Measurements from ENCODE around the gene KL. TPM values are rescaled to one million over a fixed set of nuclear protein-coding genes. Genes with fewer than 3 reads are reported as not detected.

KL gene
- total RNA-seq, 4 donors from 2014 or later = 0.34 to 2.8 (median 1.8) TPM

DNA sequence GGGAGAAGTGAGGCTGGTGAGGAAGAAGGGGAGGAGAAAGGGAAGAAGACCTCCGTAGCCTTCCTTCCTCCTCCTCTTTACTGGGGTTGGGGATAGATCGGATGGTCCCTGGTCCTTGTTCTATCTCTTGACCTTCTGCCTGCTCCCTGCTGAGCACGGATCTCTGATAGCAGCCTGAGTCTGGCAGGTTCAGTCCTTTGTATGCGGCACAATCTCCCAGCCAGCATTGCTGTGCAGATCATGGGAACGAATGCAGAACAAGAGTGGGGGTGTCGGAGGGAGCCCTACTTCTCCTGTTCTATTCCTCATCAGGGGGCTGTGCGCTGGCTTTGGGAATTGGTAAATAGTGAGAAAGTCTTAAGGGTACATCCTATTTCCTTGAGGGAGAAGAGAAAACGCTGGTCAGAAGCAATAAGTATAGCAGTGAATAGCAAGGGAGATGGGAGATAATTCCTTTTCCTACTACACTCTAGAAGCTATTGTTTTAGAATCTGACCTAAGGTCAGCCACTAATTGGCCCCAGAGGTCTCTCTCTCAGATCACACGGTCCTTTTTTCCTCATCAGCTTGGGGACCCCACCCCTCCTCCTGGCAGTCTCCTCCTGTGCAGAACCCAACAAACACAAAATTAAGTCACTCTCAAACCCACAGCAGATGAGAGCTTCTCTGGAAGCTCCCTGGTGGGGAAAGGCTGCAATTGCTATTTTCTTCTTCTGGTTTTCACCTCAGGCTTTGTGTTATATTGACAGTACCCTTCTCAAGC lies 41.0 kb downstream of the KL start:
- no peak overlapping the region for H3K4me3 ChIP-seq (ENCODE audit: low read depth, poor library complexity, severe bottlenecking)
- peak in 1 of 2 donors; percentile 29 for DNase-seq (ENCODE audit: low spot score in 2 of 2)
- TF ChIP-seq POLR2A (IDR thresholded peaks at IDR 0.05) = no peak
- TF ChIP-seq, protein P1, sequence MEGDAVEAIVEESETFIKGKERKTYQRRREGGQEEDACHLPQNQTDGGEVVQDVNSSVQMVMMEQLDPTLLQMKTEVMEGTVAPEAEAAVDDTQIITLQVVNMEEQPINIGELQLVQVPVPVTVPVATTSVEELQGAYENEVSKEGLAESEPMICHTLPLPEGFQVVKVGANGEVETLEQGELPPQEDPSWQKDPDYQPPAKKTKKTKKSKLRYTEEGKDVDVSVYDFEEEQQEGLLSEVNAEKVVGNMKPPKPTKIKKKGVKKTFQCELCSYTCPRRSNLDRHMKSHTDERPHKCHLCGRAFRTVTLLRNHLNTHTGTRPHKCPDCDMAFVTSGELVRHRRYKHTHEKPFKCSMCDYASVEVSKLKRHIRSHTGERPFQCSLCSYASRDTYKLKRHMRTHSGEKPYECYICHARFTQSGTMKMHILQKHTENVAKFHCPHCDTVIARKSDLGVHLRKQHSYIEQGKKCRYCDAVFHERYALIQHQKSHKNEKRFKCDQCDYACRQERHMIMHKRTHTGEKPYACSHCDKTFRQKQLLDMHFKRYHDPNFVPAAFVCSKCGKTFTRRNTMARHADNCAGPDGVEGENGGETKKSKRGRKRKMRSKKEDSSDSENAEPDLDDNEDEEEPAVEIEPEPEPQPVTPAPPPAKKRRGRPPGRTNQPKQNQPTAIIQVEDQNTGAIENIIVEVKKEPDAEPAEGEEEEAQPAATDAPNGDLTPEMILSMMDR (IDR thresholded peaks at IDR 0.05) = no peak
- WGBS, 2 donors = 57 to 62% methylated on average over 9 of the region's 9 CpGs
- intact Hi-C loops (cut with DNase I; ENCODE audit: low total_unique reads) = no loop called here

DNA sequence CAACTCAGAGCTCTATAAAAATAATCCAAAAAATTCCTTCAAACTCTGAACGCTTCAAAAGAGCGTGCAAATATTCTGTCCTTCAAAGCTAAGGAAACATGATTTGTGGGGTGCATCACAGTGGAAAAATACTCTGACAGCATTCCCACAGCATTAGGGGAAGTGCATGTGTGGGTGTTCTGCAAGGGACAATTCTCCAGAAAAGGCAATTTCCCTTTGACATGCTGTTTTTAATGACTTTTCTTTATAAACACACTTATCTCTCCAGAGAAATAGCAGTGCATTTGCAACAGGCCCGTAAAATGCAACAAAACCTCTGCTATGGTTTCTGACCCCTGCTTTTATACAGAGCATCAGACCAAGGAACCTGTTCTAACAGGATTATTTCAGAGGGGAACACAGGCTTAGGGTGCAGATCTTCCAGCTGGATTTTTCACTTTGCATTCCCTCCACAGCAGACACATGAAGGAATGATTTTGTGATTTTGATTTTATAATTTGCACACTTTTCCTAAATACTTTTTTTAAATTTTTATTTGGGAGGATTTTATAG lies 42.6 kb downstream of the KL start:
- 65 to 76% methylated on average over 3 of the region's 3 CpGs for WGBS, 2 donors
- TF ChIP-seq, protein P1 (IDR thresholded peaks at IDR 0.05) = no peak
- TF ChIP-seq POLR2A (IDR thresholded peaks at IDR 0.05) = no peak
- intact Hi-C loops (cut with DNase I; ENCODE audit: low total_unique reads) = no loop called here
- H3K4me3 ChIP-seq (ENCODE audit: low read depth, poor library complexity, severe bottlenecking) = no peak overlapping the region
- no peak for DNase-seq (ENCODE audit: low spot score in 2 of 2)

DNA sequence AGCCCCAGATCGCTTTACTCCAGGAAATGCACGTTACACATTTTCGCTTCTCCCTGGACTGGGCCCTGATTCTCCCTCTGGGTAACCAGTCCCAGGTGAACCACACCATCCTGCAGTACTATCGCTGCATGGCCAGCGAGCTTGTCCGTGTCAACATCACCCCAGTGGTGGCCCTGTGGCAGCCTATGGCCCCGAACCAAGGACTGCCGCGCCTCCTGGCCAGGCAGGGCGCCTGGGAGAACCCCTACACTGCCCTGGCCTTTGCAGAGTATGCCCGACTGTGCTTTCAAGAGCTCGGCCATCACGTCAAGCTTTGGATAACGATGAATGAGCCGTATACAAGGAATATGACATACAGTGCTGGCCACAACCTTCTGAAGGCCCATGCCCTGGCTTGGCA lies 44.6 kb downstream of the KL start:
- H3K4me3 ChIP-seq (ENCODE audit: low read depth, poor library complexity, severe bottlenecking) = no peak overlapping the region
- TF ChIP-seq, protein P1 (IDR thresholded peaks at IDR 0.05) = no peak
- TF ChIP-seq POLR2A (IDR thresholded peaks at IDR 0.05) = no peak
- DNase-seq (ENCODE audit: low spot score in 2 of 2) = no peak
- intact Hi-C loops (cut with DNase I; ENCODE audit: low total_unique reads) = no loop called here
- WGBS, 2 donors = 96 to 97% methylated on average over 15 of the region's 15 CpGs

DNA sequence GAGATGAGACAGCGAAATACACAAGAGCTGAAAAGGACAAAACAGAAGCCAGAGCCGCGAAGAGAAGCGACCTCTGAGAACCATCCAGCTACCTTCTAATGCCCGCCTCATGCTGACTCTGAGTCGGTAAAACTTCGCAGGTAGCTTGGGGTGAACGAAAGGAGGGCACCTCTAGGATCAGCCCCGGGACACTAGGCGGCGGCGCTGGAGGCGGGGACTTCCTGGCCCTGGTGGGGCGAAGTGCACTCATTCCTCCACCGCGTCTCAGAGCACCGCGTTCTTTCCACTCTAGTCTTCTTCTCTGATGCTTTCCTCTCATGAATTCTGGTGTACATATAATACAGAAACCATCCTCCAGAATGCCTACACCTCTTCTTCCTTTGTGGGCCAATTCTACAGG lies 50.1 kb downstream of the KL start:
- intact Hi-C loops (cut with DNase I; ENCODE audit: low total_unique reads) = no loop called here
- no peak for DNase-seq (ENCODE audit: low spot score in 2 of 2)
- H3K4me3 ChIP-seq (ENCODE audit: low read depth, poor library complexity, severe bottlenecking) = no peak overlapping the region
- no peak for TF ChIP-seq POLR2A (IDR thresholded peaks at IDR 0.05)
- TF ChIP-seq, protein P1 (IDR thresholded peaks at IDR 0.05) = no peak
- WGBS, 2 donors = 93% methylated on average over 18 of the region's 18 CpGs

DNA sequence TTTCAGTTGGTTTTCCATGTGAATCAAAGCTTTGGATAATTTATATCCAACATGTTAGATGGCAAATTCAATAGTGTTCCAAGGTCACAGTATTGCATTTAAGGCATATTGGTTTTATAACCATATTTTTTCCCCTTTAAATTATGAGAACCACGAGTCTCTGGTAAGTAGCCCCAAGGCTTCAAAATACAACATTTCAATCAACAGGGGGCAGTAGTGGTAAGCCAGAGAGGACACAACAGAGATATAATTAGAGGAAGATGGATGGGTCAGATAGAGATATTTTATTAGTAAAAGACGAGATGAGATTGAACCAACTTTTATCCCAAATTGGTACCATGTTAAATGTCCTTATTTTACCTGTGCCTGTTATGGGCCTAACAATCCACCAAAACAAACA lies 53.1 kb downstream of the KL start:
- WGBS, 2 donors = 86% methylated on average over 2 of the region's 2 CpGs
- intact Hi-C loops (cut with DNase I; ENCODE audit: low total_unique reads) = no loop called here
- no peak overlapping the region for H3K4me3 ChIP-seq (ENCODE audit: low read depth, poor library complexity, severe bottlenecking)
- DNase-seq (ENCODE audit: low spot score in 2 of 2) = no peak
- TF ChIP-seq, protein P1 (IDR thresholded peaks at IDR 0.05) = no peak
- TF ChIP-seq POLR2A (IDR thresholded peaks at IDR 0.05) = no peak
